CD4-positive, alpha-beta T cell treated with Interleukin-4 for 4 hours (primary cell): ENCODE results near the gene SEPTIN11.

Experiments used
- DNase-seq: peaks from one replicate; pipeline ENCODE4 v3.0.0-alpha.2; 2020

SEPTIN11 gene

DNA sequence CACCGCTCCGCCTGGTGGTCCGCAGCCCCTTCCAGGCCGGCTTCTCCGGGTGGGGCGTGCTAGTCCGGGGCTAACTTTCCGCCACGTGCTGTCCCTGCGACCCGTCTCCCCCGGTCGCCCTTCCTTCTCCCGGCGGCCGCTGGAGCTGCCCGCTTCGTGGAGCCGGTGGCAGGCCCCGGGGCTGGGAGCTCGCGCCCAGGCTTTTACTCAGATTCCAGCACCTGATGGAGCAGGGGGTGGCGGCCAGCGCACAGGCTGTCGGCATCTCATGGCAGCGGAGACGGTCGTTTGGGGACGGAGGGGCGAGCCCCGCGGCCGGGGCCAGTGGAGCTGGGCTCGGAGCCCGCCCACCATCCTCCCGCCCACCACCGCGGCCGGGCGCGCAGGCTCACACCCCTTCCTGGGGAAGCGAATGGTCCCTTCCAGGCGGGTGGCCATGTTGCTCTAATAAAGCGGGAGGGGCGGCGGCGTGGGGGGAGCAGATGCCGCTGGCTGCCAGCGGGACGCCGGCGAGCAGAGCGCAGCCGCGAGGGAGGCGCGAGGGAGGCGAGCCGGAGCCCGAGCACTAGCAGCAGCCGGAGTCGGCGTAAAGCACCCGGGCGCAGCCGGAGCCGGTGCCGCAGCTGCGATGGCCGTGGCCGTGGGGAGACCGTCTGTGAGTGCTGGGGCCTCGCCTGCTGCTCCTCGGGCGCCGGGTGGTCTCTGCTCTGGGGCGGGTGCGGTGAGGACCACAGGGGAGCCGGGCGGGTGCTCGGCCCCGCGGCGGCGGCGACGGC, at the start of gene SEPTIN11:
Gene SEPTIN11, plus strand, starts transcription at position 477 of the 776 bp plus-strand sequence. Its CDS starts 152 bp downstream, at position 629.
- peak; percentile 91 for DNase-seq

GRCh38 chr4:76902233-76902890, 47.2 kb upstream of the SEPTIN11 start:
- DNase-seq = no peak

DNA sequence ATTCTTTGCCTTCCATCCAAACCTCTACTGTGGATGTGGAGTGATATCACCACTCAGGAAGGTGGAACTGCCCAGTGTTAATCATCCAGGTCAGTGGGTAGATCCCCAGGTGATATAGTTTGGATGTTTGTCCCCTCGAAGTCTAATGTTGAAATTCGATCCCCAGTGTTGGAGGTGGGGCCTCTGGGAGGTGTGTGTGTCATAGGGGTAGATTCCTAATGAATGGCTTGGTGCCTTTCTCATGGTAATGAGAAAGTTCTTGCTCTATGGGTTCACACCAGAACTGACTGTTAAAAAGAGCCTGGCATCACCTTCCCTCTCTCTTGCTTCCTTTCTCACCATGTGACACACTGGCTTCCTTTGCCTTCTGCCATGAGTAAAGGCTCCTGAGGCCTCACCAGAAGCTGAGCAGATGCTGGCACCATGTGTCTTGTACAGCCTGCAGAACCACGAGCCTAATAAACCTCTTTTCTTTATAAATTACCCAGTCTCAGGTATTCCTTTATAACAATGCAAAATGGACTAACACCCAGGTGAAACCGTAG, 44.8 kb upstream of the SEPTIN11 start:
- DNase-seq = no peak

- no peak for DNase-seq
Measured at GRCh38 chr4:76905521-76905920, 44.0 kb upstream of the SEPTIN11 start.

GRCh38 chr4:76909711-76910110, 39.8 kb upstream of the SEPTIN11 start:
- DNase-seq = no peak

GRCh38 chr4:76920715-76921114, 28.8 kb upstream of the SEPTIN11 start:
- DNase-seq = no peak

- DNase-seq = no peak
Measured at GRCh38 chr4:76923619-76924357, 25.8 kb upstream of the SEPTIN11 start.

DNA sequence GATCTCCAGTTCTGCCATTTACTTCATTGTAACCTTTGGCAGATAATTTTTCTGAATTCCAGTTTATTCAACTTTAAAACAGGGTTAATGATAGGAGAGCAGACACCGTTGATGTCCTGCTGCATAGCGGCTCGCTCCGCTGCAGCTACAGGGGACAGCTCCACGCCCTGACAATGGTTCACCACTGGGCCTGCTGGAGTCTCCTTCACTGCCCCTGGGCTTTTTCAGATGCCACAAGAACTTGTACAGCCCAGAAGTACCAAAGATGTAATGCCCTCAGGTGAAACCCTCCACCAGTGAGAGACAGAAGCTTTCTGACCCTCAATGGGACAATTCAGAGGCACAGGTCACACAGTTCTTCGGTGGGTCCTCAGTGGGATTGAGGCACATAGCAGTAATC, 22.7 kb upstream of the SEPTIN11 start:
- DNase-seq = no peak

- DNase-seq = no peak
Measured at GRCh38 chr4:76930685-76931084, 18.9 kb upstream of the SEPTIN11 start.

GRCh38 chr4:76931087-76931486, 18.5 kb upstream of the SEPTIN11 start:
- no peak for DNase-seq

GRCh38 chr4:76931576-76932276, 17.8 kb upstream of the SEPTIN11 start:
- DNase-seq = no peak

DNA sequence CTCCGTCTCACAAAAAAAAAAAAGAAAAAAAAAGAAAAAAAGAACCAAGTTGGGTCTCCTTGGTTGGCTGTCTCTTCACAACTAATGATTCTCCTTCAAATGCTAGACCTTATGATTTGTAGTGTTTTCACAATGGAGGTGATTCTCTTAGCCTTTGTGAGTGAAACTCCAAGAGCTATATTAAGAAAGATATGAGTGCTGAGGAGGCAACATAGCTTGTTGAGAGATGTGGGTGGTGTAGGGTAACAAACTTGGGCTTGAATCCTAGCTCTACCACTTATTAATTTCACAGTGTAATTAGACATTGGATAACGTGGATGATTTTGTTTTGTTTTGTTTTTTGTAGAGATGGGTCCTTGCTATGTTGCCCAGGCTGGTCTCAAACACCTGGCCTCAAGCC, 10.4 kb upstream of the SEPTIN11 start:
- no peak for DNase-seq

- DNase-seq = no peak
Measured at GRCh38 chr4:76943129-76943620, 6.4 kb upstream of the SEPTIN11 start.

- no peak for DNase-seq
Measured at GRCh38 chr4:76943790-76944189, 5.8 kb upstream of the SEPTIN11 start.

GRCh38 chr4:76947369-76947768, 2.2 kb upstream of the SEPTIN11 start:
- DNase-seq = no peak

GRCh38 chr4:76948443-76949275, 893 bp upstream of the SEPTIN11 start:
- peak; percentile 77 for DNase-seq

GRCh38 chr4:76950052-76950955, 752 bp downstream of the SEPTIN11 start:
- DNase-seq = peak; percentile 48

GRCh38 chr4:76950956-76951671, 1.6 kb downstream of the SEPTIN11 start:
- DNase-seq = no peak

- no peak for DNase-seq
Measured at GRCh38 chr4:76951672-76952010, 2.1 kb downstream of the SEPTIN11 start.

DNA sequence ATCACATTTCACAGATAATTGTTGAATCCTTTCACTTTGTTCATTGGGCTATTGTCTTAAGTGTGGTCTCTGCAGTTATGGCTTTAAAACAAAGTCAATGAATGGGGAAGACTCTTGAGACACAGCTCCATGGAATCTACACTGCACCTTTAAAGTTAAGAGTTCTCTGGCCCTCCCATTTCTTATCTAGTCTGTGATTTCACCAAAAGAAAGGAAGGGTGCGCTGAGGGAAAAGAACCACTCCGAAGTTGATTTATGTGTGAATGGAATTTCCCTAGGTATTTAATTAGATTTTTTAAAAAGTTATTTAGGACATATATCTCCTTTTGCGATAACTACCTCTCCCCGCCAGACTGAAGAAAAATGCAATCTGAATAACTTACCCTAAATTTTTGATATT, 2.5 kb downstream of the SEPTIN11 start:
- no peak for DNase-seq
